ENCODE measurements around the gene C3orf85. TPM values are rescaled to one million over a fixed set of nuclear protein-coding genes. Genes with fewer than 3 reads are reported as not detected.

The C3orf85 gene
- total RNA-seq, 1 experiment from 2014 or later, result not detected

DNA sequence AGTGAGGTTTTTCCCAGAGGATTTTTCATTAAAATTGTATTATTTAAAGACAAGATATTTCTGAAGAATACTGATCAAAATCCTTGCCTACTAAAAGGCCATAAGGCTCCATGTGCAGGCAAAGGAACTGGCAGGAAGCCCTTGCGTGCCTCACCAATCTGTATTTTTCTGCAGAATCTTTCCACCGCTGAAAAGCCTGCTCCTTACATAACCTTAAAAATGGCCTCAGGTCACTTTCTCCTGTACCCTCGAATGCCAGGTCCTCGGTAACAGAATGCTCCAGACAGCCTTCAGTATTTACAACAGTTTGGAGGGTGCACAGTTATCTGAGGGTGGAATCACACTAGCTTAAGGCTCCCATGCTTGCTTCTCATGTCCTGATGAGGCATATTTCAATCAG, 21.8 kb upstream of the C3orf85 start:
- Mint-ChIP-seq H3K4me3 (ENCODE audit: unreplicated experiment) (no peak overlapping the region), H3K27me3 (ENCODE audit: insufficient read depth, unreplicated experiment) (no peaks in the 10 kb centered on the region), H3K27ac (ENCODE audit: low read depth, unreplicated experiment) (no peak overlapping the region), H3K36me3 (ENCODE audit: insufficient read depth, unreplicated experiment) (no peaks in the 10 kb centered on the region), H3K9me3 (ENCODE audit: unreplicated experiment) (no peaks in the 10 kb centered on the region), H3K4me1 (ENCODE audit: insufficient read depth, unreplicated experiment) (no peaks in the 10 kb centered on the region)
- CTCF ChIA-PET, result no interaction called here
- POLR2A ChIA-PET, result no interaction called here
- intact Hi-C loops (cut with micrococcal nuclease), result no loop called here
- DNase-seq (ENCODE audit: unreplicated experiment), result no peak
- no TSS peak for BruUV-seq (replicated peaks)
- TF ChIP-seq, protein P1, sequence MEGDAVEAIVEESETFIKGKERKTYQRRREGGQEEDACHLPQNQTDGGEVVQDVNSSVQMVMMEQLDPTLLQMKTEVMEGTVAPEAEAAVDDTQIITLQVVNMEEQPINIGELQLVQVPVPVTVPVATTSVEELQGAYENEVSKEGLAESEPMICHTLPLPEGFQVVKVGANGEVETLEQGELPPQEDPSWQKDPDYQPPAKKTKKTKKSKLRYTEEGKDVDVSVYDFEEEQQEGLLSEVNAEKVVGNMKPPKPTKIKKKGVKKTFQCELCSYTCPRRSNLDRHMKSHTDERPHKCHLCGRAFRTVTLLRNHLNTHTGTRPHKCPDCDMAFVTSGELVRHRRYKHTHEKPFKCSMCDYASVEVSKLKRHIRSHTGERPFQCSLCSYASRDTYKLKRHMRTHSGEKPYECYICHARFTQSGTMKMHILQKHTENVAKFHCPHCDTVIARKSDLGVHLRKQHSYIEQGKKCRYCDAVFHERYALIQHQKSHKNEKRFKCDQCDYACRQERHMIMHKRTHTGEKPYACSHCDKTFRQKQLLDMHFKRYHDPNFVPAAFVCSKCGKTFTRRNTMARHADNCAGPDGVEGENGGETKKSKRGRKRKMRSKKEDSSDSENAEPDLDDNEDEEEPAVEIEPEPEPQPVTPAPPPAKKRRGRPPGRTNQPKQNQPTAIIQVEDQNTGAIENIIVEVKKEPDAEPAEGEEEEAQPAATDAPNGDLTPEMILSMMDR (IDR thresholded peaks at IDR 0.05; ENCODE audit: unreplicated experiment), result no peak

DNA sequence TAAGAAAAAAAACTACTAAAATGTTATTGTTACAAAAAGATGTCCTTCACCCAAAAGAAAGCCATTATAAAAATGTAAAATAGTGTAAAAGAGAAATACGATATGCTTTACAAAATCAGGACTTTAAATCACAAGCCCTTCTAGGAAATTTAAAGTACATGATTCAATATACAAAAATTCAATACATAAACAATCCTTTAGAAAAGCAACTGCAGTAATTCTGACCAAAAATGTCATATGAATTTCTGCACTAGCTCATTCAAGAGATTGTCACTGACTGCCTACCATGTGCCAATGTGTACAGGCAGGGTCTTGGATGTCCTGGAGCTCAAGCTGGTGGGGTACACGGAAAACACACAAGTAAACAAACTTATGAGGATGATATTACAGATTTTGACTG, 21.1 kb upstream of the C3orf85 start:
- TF ChIP-seq, protein P1 (IDR thresholded peaks at IDR 0.05; ENCODE audit: unreplicated experiment), result no peak
- POLR2A ChIA-PET, result interaction anchor here (1.3 kb wide), 1 partner anchor 17 kb away, joined by 3 read pairs; no protein-coding TSS in a partner anchor
- no peak for DNase-seq (ENCODE audit: unreplicated experiment)
- H3K36me3 Mint-ChIP-seq (ENCODE audit: insufficient read depth, unreplicated experiment), result no peaks in the 10 kb centered on the region
- H3K27ac Mint-ChIP-seq (ENCODE audit: low read depth, unreplicated experiment), result no peak overlapping the region
- intact Hi-C loops (cut with micrococcal nuclease), result no loop called here
- no TSS peak for BruUV-seq (replicated peaks)
- CTCF ChIA-PET, result no interaction called here
- H3K27me3 Mint-ChIP-seq (ENCODE audit: insufficient read depth, unreplicated experiment), result no peaks in the 10 kb centered on the region
- no peak overlapping the region for H3K4me3 Mint-ChIP-seq (ENCODE audit: unreplicated experiment)
- H3K4me1 Mint-ChIP-seq (ENCODE audit: insufficient read depth, unreplicated experiment), result no peaks in the 10 kb centered on the region
- no peaks in the 10 kb centered on the region for H3K9me3 Mint-ChIP-seq (ENCODE audit: unreplicated experiment)

DNA sequence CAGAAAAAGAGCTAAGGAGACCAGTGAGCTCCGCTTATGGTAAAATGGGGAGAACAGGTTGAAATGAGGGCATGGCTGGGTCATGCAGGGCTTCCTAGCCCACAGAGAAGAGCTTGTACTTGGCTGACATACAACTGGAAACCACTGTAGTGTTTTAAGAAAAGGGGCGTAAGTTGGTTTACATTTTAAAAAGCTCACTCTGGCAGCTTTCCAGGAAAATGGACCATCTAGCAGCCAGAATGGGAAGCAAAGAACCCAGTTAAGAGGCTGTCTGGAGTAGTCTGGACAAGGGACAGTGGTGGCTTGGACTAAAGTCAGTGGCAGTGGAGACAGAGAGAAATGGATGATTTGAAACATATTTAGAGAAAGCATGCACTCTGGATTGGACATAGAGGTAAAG, 20.5 kb upstream of the C3orf85 start:
- no peak for DNase-seq (ENCODE audit: unreplicated experiment)
- no peaks in the 10 kb centered on the region for H3K9me3 Mint-ChIP-seq (ENCODE audit: unreplicated experiment)
- H3K4me1 Mint-ChIP-seq (ENCODE audit: insufficient read depth, unreplicated experiment), result no peaks in the 10 kb centered on the region
- H3K27ac Mint-ChIP-seq (ENCODE audit: low read depth, unreplicated experiment), result no peak overlapping the region
- no peaks in the 10 kb centered on the region for H3K36me3 Mint-ChIP-seq (ENCODE audit: insufficient read depth, unreplicated experiment)
- no peaks in the 10 kb centered on the region for H3K27me3 Mint-ChIP-seq (ENCODE audit: insufficient read depth, unreplicated experiment)
- BruUV-seq (replicated peaks), result no TSS peak
- TF ChIP-seq, protein P1 (IDR thresholded peaks at IDR 0.05; ENCODE audit: unreplicated experiment), result no peak
- H3K4me3 Mint-ChIP-seq (ENCODE audit: unreplicated experiment), result no peak overlapping the region
- POLR2A ChIA-PET, result interaction anchor here (1.3 kb wide), 1 partner anchor 18 kb away, joined by 3 read pairs; no protein-coding TSS in a partner anchor
- intact Hi-C loops (cut with micrococcal nuclease), result no loop called here
- CTCF ChIA-PET, result no interaction called here

DNA sequence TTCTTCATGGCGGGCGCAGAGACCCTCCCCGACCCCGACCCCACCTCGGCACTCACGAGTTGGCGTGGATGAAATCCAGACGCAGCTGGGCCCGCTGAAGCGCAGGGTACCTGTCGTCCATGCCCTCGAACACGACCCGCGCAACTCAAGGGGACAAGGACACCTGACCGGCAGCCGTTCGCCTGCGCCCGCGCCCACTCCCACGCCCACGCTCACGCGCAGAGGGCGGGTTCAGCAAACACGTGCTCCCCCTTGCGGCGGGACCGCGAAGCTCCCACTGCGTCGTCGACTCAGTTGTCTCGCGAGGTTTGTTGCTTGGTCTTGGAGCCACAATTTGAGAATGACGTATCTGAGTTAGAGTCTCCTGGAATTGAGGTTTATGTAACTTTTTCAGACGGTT, 18.6 kb upstream of the C3orf85 start, which contains the start of gene MORC1:
TSS of gene MORC1 (minus strand) at position 196 of the 400 bp plus-strand sequence. CDS start at position 121, 75 bp downstream.
- Mint-ChIP-seq H3K27ac (ENCODE audit: low read depth, unreplicated experiment) (no peak within 1 kb of the TSS), H3K4me3 (ENCODE audit: unreplicated experiment) (no peak within 1 kb of the TSS), H3K27me3 (ENCODE audit: insufficient read depth, unreplicated experiment) (no peaks in the 10 kb centered on the region), H3K9me3 (ENCODE audit: unreplicated experiment) (no peaks in the 10 kb centered on the region), H3K36me3 (ENCODE audit: insufficient read depth, unreplicated experiment) (no peaks in the 10 kb centered on the region), H3K4me1 (ENCODE audit: insufficient read depth, unreplicated experiment) (no peaks in the 10 kb centered on the region)
- intact Hi-C loops (cut with micrococcal nuclease), result no loop called here
- ChIA-PET POLR2A (no interaction called here), CTCF (interaction anchor here (1.0 kb wide), 1 partner anchor 36 kb away, joined by 3 read pairs; no protein-coding TSS in a partner anchor)
- no peak for DNase-seq (ENCODE audit: unreplicated experiment)
- TF ChIP-seq, protein P1 (IDR thresholded peaks at IDR 0.05; ENCODE audit: unreplicated experiment), result no peak
- BruUV-seq (replicated peaks), result no TSS peak
